OCI-LY7 (cell line): Measurements from ENCODE around the gene ALB. TPM values are rescaled to one million over a fixed set of nuclear protein-coding genes. Genes with fewer than 3 reads are reported as not detected.

Experiments used
- BruUV-seq: library from RNA; stranded (reverse); fragments of 400-500 nt; replicated peaks from 2 replicates; lab custom pipeline; 2021; lab: Mats Ljungman, UMichigan
- CTCF ChIA-PET: fragments of 300-600 bp; sonication (Branson Sonifier 250); formaldehyde crosslinking; loops from one replicate; lab custom pipeline; 2022; ENCODE audit warnings: antibody characterized with exemption; ENCODE audit not compliant: unreplicated experiment; lab: Charles Lee
- POLR2A ChIA-PET: fragments of 300-600 bp; sonication (Branson Sonifier 250); formaldehyde crosslinking; loops from one replicate; lab custom pipeline; 2022; ENCODE audit warnings: antibody characterized with exemption; lab: Charles Lee
- DNase-seq: peaks from one replicate; pipeline ENCODE4 v3.0.0-alpha.2; 2015; ENCODE audit warnings: low spot score
- H2AFZ ChIP-seq: fragments of 200-600 bp; sonication (generic), shearing (Covaris generic); 2 replicates; pipeline ENCODE4 v1.6.1; 2014; ENCODE audit warnings: mild to moderate bottlenecking, antibody characterized with exemption, low read length, moderate library complexity
- H3K27ac ChIP-seq: fragments of 200-600 bp; sonication (generic); 2 replicates; pipeline ENCODE4 v1.5.1; 2014; ENCODE audit warnings: mixed run types, low read depth, mild to moderate bottlenecking, moderate library complexity, low read length, inconsistent platforms; ENCODE audit not compliant: poor library complexity, severe bottlenecking
- H3K36me3 ChIP-seq: fragments of 200-600 bp; sonication (generic); 2 replicates; pipeline ENCODE4 v1.6.1; 2014; ENCODE audit warnings: mild to moderate bottlenecking, antibody characterized with exemption, low read length, moderate library complexity, mixed read lengths; ENCODE audit not compliant: insufficient read depth
- H3K4me1 ChIP-seq: fragments of 200-600 bp; sonication (generic); 2 replicates; pipeline ENCODE4 v1.5.1; 2014; ENCODE audit warnings: mild to moderate bottlenecking, low read length; ENCODE audit not compliant: insufficient read depth, poor library complexity, severe bottlenecking
- H3K4me2 ChIP-seq: fragments of 200-600 bp; sonication (generic); 2 replicates; pipeline ENCODE4 v1.6.1; 2014; ENCODE audit warnings: mild to moderate bottlenecking, low read length
- H3K4me3 ChIP-seq: fragments of 200-600 bp; sonication (generic); 2 replicates; pipeline ENCODE4 v1.5.1; 2014; ENCODE audit warnings: mild to moderate bottlenecking, low read depth, low read length; ENCODE audit not compliant: poor library complexity, severe bottlenecking
- H3K79me2 ChIP-seq: fragments of 200-600 bp; sonication (generic); 2 replicates; pipeline ENCODE4 v1.6.1; 2016; ENCODE audit warnings: low read depth, mild to moderate bottlenecking, low read length, moderate library complexity, mixed read lengths; ENCODE audit not compliant: insufficient read depth
- H3K9me2 ChIP-seq: fragments of 200-600 bp; sonication (generic); 2 replicates; pipeline ENCODE4 v1.6.1; 2016; ENCODE audit warnings: mild to moderate bottlenecking, low read length, mixed read lengths; ENCODE audit not compliant: insufficient read depth
- H3K9me3 ChIP-seq: fragments of 200-600 bp; sonication (generic); 2 replicates; pipeline ENCODE4 v1.6.1; 2014; ENCODE audit warnings: mild to moderate bottlenecking, mixed run types, low read length, mixed read lengths
- H4K20me1 ChIP-seq: fragments of 200-600 bp; sonication (generic); 2 replicates; pipeline ENCODE4 v1.6.1; 2014; ENCODE audit warnings: mild to moderate bottlenecking, antibody characterized with exemption, low read length, moderate library complexity, mixed read lengths; ENCODE audit not compliant: insufficient read depth
- EZH2phosphoT487 ChIP-seq: fragments of 200-600 bp; sonication (generic); IDR thresholded peaks from 2 replicates; pipeline ENCODE4 v1.6.1; 2018; ENCODE audit warnings: low read depth, borderline replicate concordance, mild to moderate bottlenecking, mixed run types, antibody characterized with exemption, low read length, moderate library complexity, mixed read lengths
- intact Hi-C: fragments of 100-400 bp; cut with micrococcal nuclease; formaldehyde crosslinking; loops from one replicate; pipeline ENCODE4 v1.10.0; 2022; ENCODE audit not compliant: unreplicated experiment
- total RNA-seq, 2 experiments: library from RNA; depleted of rRNA in 1 of 2; stranded (reverse); fragments of >200 nt in 1 of 2; shearing (Covaris generic) in 1 of 2; gene quantifications; 2 replicates each; pipeline ENCODE4 v1.2.3, GENCODE V29; 2014 to 2022
- TF ChIP-seq, protein P1 (sequence below): fragments of 200-600 bp; sonication (generic); conservative IDR thresholded peaks from 2 replicates; pipeline ENCODE4 v1.5.1; 2014; ENCODE audit warnings: mild to moderate bottlenecking, antibody characterized with exemption, low read length, moderate library complexity, mixed read lengths

Gene ALB
- total RNA-seq, 2 experiments from 2014 or later: not detected

DNA sequence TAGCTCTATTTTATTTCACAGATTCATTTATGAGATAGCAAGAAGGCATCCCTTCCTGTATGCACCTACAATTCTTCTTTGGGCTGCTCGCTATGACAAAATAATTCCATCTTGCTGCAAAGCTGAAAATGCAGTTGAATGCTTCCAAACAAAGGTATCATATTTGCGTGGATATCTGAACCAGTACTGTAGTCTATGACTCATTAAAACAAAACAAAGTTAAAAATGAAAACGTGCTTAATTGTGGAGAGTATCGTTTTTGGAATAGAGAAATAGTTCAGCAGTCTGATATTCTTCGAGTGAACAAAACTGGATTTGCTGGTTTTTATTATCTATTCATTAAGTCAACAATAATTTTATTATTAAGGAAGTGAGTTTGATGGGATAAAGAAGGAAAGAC is 38.2 kb downstream of the ALB start:
- Histone ChIP-seq H4K20me1 (no peaks in the 10 kb centered on the region), H3K9me2 (no peaks in the 10 kb centered on the region), H3K79me2 (no peaks in the 10 kb centered on the region), H3K9me3 (no peaks in the 10 kb centered on the region), H3K27ac (no peak overlapping the region), H2AFZ (no peak overlapping the region), H3K36me3 (no peaks in the 10 kb centered on the region), H3K4me3 (no peak overlapping the region), H3K4me1 (no peaks in the 10 kb centered on the region), H3K4me2 (no peak overlapping the region)
- ChIA-PET POLR2A (no interaction called here), CTCF (no interaction called here)
- no TSS peak for BruUV-seq
- intact Hi-C loops: loop anchor here (10.0 kb wide), 1 partner anchor 127 kb away; no protein-coding TSS in a partner anchor
- no peak for TF ChIP-seq EZH2phosphoT487
- TF ChIP-seq, protein P1, sequence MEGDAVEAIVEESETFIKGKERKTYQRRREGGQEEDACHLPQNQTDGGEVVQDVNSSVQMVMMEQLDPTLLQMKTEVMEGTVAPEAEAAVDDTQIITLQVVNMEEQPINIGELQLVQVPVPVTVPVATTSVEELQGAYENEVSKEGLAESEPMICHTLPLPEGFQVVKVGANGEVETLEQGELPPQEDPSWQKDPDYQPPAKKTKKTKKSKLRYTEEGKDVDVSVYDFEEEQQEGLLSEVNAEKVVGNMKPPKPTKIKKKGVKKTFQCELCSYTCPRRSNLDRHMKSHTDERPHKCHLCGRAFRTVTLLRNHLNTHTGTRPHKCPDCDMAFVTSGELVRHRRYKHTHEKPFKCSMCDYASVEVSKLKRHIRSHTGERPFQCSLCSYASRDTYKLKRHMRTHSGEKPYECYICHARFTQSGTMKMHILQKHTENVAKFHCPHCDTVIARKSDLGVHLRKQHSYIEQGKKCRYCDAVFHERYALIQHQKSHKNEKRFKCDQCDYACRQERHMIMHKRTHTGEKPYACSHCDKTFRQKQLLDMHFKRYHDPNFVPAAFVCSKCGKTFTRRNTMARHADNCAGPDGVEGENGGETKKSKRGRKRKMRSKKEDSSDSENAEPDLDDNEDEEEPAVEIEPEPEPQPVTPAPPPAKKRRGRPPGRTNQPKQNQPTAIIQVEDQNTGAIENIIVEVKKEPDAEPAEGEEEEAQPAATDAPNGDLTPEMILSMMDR: no peak
- no peak for DNase-seq

DNA sequence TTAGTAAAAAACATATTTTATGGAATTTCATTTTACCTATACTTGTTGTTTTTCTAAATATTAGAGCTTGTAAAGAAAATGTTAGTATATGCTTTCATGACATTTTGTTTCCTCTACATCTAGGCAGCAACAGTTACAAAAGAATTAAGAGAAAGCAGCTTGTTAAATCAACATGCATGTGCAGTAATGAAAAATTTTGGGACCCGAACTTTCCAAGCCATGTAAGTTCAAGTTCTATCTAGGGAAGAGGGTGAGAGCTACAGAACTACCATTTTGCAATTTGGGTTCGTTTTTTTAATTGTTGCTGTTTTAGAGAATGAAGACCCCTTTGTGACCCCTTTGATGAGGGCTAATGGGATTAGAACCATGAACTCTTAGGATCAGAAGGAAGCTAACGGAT is 39.1 kb downstream of the ALB start:
- Histone ChIP-seq H3K4me2 (no peak overlapping the region), H3K36me3 (no peaks in the 10 kb centered on the region), H3K4me3 (no peak overlapping the region), H3K4me1 (no peaks in the 10 kb centered on the region), H3K27ac (no peak overlapping the region), H3K9me3 (no peaks in the 10 kb centered on the region), H3K79me2 (no peaks in the 10 kb centered on the region), H2AFZ (no peak overlapping the region), H4K20me1 (no peaks in the 10 kb centered on the region), H3K9me2 (no peaks in the 10 kb centered on the region)
- CTCF ChIA-PET: interaction anchor here (1.1 kb wide), 1 partner anchor 102 kb away, joined by 3 read pairs; no protein-coding TSS in a partner anchor
- no peak for DNase-seq
- POLR2A ChIA-PET: interaction anchor here (0.5 kb wide), 1 partner anchor 124 kb away, joined by 3 read pairs; no protein-coding TSS in a partner anchor
- TF ChIP-seq, protein P1: no peak
- TF ChIP-seq EZH2phosphoT487: no peak
- intact Hi-C loops: loop anchor here (10.0 kb wide), 1 partner anchor 128 kb away; no protein-coding TSS in a partner anchor
- BruUV-seq: no TSS peak
